K562 (cell line): ENCODE data around the gene MYCL.

ENCODE experiments used
- CHD4 ChIP-seq: fragments of 200-600 bp; sonication (generic); IDR thresholded peaks from 3 replicates; pipeline ENCODE4 v1.6.1; 2012; ENCODE audit warnings: low read depth, mild to moderate bottlenecking, mixed read lengths, low read length, inconsistent platforms; ENCODE audit not compliant: insufficient read depth, insufficient replicate concordance, poor library complexity, severe bottlenecking
- DPF2 ChIP-seq: fragments of 450-650 bp; IDR thresholded peaks from 2 replicates; pipeline ENCODE4 v1.6.1; 2016
- FOXK1 ChIP-seq: sonication (generic); formaldehyde crosslinking; IDR thresholded peaks from 2 replicates; pipeline ENCODE4 v1.8.0; 2022; ENCODE audit warnings: missing genetic modification reagents, mild to moderate bottlenecking, borderline replicate concordance
- PHB2 ChIP-seq: fragments of 450-650 bp; IDR thresholded peaks from 2 replicates; pipeline ENCODE4 v1.6.1; 2017; ENCODE audit warnings: low read depth
- RBM34 ChIP-seq: fragments of 200-400 bp; formaldehyde crosslinking; IDR thresholded peaks from 2 replicates; pipeline ENCODE4 v1.6.1; 2018; ENCODE audit warnings: low read length, borderline replicate concordance; ENCODE audit not compliant: insufficient read depth
- TF ChIP-seq, protein P1 (sequence below), 3 experiments: IDR thresholded peaks in 2 of 3; conservative IDR thresholded peaks in 1 of 3; 2 replicates each; pipeline ENCODE4 v1.5.1; 2011 to 2012; ENCODE audit warnings: low read length in 3 of 3, mild to moderate bottlenecking in 3 of 3, control low read depth in 2 of 3, improper control_type of control experiment in 1 of 3, inconsistent platforms in 1 of 3, low read depth in 1 of 3, mixed read lengths in 1 of 3, moderate library complexity in 1 of 3; ENCODE audit not compliant: insufficient read depth in 2 of 3
- TF ChIP-seq, protein P2 (sequence below): fragments of 450-650 bp; IDR thresholded peaks from 2 replicates; pipeline ENCODE4 v1.6.1; 2018; ENCODE audit not compliant: partially characterized antibody
- TF ChIP-seq, protein P3 (sequence below), 2 experiments: fragments of 450-650 bp in 1 of 2; sonication (generic) in 1 of 2; formaldehyde crosslinking in 1 of 2; IDR thresholded peaks in 1 of 2; conservative IDR thresholded peaks in 1 of 2; 2 replicates each; pipeline versions ENCODE4 v1.6.1 to v1.8.1; 2016 to 2023; ENCODE audit warnings: mild to moderate bottlenecking in 2 of 2, moderate library complexity in 2 of 2, inconsistent platforms in 1 of 2, missing genetic modification reagents in 1 of 2

DNA sequence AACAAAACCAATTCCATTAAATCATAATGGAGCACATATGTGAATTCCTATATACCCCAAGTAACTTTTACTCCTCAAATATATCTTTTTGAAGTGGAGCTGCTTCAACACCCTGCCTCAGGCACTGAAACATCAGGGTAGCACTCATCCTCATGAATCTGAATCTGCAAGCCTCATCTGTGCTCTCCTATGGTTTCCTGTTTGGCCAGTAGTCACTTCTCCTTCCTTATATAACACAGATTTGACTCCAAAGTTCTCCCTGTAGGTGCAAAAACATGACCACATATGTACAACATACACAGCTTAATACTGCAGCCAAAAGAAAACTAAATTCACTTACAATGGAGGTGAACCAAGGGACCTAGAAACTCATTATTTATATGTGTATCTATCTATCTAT lies 25.6 kb downstream of the MYCL start:
- TF ChIP-seq DPF2 (no peak), FOXK1 (CRISPR knock-in tag) (no peak), CHD4 (no peak), PHB2 (no peak), RBM34 (no peak)
- TF ChIP-seq, protein P1, sequence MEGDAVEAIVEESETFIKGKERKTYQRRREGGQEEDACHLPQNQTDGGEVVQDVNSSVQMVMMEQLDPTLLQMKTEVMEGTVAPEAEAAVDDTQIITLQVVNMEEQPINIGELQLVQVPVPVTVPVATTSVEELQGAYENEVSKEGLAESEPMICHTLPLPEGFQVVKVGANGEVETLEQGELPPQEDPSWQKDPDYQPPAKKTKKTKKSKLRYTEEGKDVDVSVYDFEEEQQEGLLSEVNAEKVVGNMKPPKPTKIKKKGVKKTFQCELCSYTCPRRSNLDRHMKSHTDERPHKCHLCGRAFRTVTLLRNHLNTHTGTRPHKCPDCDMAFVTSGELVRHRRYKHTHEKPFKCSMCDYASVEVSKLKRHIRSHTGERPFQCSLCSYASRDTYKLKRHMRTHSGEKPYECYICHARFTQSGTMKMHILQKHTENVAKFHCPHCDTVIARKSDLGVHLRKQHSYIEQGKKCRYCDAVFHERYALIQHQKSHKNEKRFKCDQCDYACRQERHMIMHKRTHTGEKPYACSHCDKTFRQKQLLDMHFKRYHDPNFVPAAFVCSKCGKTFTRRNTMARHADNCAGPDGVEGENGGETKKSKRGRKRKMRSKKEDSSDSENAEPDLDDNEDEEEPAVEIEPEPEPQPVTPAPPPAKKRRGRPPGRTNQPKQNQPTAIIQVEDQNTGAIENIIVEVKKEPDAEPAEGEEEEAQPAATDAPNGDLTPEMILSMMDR (IDR thresholded peaks at IDR 0.05 in 2 of 3, conservative IDR thresholded peaks at IDR 0.05 in 1 of 3; ENCODE audit: insufficient read depth in 2 of 3, low read depth in 1 of 3, low read length in 3 of 3) = no peak
- TF ChIP-seq, protein P2, sequence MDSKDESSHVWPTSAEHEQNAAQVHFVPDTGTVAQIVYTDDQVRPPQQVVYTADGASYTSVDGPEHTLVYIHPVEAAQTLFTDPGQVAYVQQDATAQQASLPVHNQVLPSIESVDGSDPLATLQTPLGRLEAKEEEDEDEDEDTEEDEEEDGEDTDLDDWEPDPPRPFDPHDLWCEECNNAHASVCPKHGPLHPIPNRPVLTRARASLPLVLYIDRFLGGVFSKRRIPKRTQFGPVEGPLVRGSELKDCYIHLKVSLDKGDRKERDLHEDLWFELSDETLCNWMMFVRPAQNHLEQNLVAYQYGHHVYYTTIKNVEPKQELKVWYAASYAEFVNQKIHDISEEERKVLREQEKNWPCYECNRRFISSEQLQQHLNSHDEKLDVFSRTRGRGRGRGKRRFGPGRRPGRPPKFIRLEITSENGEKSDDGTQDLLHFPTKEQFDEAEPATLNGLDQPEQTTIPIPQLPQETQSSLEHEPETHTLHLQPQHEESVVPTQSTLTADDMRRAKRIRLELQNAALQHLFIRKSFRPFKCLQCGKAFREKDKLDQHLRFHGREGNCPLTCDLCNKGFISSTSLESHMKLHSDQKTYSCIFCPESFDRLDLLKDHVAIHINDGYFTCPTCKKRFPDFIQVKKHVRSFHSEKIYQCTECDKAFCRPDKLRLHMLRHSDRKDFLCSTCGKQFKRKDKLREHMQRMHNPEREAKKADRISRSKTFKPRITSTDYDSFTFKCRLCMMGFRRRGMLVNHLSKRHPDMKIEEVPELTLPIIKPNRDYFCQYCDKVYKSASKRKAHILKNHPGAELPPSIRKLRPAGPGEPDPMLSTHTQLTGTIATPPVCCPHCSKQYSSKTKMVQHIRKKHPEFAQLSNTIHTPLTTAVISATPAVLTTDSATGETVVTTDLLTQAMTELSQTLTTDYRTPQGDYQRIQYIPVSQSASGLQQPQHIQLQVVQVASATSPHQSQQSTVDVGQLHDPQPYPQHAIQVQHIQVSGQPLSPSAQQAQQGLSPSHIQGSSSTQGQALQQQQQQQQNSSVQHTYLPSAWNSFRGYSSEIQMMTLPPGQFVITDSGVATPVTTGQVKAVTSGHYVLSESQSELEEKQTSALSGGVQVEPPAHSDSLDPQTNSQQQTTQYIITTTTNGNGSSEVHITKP = no peak
- TF ChIP-seq, protein P3, sequence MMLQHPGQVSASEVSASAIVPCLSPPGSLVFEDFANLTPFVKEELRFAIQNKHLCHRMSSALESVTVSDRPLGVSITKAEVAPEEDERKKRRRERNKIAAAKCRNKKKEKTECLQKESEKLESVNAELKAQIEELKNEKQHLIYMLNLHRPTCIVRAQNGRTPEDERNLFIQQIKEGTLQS (IDR thresholded peaks at IDR 0.05) = no peak
- TF ChIP-seq, protein P3 (CRISPR knock-in tag; conservative IDR thresholded peaks at IDR 0.05) = no peak
